GM18907 (cell line): Measurements from ENCODE around the gene FABP3.

ENCODE experiments used
- ATAC-seq: cut with Tn5 transposase; IDR thresholded peaks from one replicate; pipeline ENCODE4 v1.9.1; 2021; ENCODE audit warnings: mild to moderate bottlenecking, moderate library complexity; ENCODE audit not compliant: unreplicated experiment

Gene FABP3

GRCh38 chr1:31324093-31324492 lies 48.8 kb downstream of the FABP3 start:
- no peak for ATAC-seq

- ATAC-seq: no peak
Measured at GRCh38 chr1:31318146-31318545, 54.7 kb downstream of the FABP3 start.

DNA sequence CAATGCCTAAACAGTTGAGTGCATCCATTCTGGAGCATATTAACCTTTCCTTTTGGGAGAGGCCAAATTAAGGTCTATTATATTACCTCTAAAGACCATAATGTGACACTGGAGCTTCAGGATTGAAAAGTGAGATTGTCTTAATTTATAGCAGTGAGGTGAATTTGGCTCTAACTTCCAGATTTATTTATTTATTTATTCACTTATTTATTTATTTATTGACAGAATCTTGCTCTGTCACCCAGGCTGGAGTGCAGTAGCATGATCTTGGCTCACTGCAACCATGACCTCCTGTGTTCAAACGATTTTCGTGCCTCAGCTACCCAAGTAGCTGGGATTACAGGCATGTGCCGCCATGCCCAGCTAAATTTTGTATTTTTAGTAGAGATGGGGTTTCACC lies 57.0 kb downstream of the FABP3 start:
- no peak for ATAC-seq
